Ishikawa (cell line): Measurements from ENCODE around the gene COQ8B.

Experiments used
- CEBPB ChIP-seq: IDR thresholded peaks from 2 replicates; pipeline ENCODE4 v1.6.1; 2012
- EGR1 ChIP-seq: IDR thresholded peaks from 2 replicates; pipeline ENCODE4 v1.6.1; 2012
- EP300 ChIP-seq: IDR thresholded peaks from 2 replicates; pipeline ENCODE4 v1.6.1; 2012; ENCODE audit warnings: borderline replicate concordance
- RAD21 ChIP-seq: IDR thresholded peaks from 2 replicates; pipeline ENCODE4 v1.6.1; 2012; ENCODE audit warnings: low read depth
- REST ChIP-seq: IDR thresholded peaks from 2 replicates; pipeline ENCODE4 v1.6.1; 2012; ENCODE audit warnings: low read depth, mild to moderate bottlenecking
- TAF1 ChIP-seq: IDR thresholded peaks from 2 replicates; pipeline ENCODE4 v1.6.1; 2012; ENCODE audit warnings: low read depth, mild to moderate bottlenecking

DNA sequence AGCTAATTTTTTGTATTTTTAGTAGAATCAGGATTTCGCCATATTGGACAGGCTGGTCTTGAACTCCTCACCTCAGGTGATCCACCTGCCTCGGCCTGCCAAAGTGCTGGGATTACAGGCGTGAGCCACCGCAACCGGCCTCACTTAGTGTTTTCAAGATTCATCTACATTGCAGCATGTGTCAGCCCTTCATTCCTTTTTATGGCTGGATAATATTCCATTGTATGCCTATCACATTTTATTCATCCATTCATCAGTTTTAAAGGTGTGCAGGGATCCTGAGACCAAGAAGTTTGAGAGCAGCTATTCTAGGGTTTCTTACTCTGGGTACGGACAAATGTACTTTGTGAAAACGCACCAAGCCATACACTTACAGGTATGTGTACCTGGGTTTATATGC lies 9.1 kb downstream of the COQ8B start:
- TF ChIP-seq EP300 (no peak), EGR1 (no peak), RAD21 (no peak), TAF1 (no peak), CEBPB (no peak), REST (no peak)
